SK-N-MC (cell line): Measurements from ENCODE around the gene PMP22.

Experiments used
- DNase-seq: peaks from one replicate; pipeline ENCODE4 v3.0.0-alpha.2; 2011; ENCODE audit warnings: low read depth, low spot score
- H3K27ac ChIP-seq: fragments of 200-600 bp; sonication (generic); 2 replicates; pipeline ENCODE4 v1.5.1; 2016; ENCODE audit warnings: mixed run types
- H3K36me3 ChIP-seq: fragments of 200-600 bp; sonication (generic); 2 replicates; pipeline ENCODE4 v1.6.1; 2017; ENCODE audit warnings: antibody characterized with exemption, low read length, mixed read lengths; ENCODE audit not compliant: insufficient read depth
- H3K4me3 ChIP-seq: fragments of 200-600 bp; sonication (generic); 2 replicates; pipeline ENCODE4 v1.5.1; 2016
- H3K9ac ChIP-seq: fragments of 200-600 bp; sonication (generic); 2 replicates; pipeline ENCODE4 v1.8.0; 2017; ENCODE audit warnings: mixed run types, mixed read lengths; ENCODE audit not compliant: insufficient read length
- H3K9me3 ChIP-seq: fragments of 200-600 bp; sonication (generic); 2 replicates; pipeline ENCODE4 v1.6.1; 2017; ENCODE audit warnings: low read depth, mild to moderate bottlenecking, antibody characterized with exemption, low read length, moderate library complexity, mixed read lengths
- EZH2 ChIP-seq: fragments of 200-600 bp; sonication (generic); IDR thresholded peaks from one replicate; pipeline ENCODE4 v1.6.1; 2017; ENCODE audit warnings: antibody characterized with exemption
- FOXP2 ChIP-seq: optimal IDR thresholded peaks from 2 replicates; pipeline ENCODE3; 2011; ENCODE audit warnings: mild to moderate bottlenecking, moderate library complexity; ENCODE audit not compliant: insufficient read depth; ENCODE audit errors: extremely low read length, control extremely low read depth
- POLR2AphosphoS5 ChIP-seq: IDR thresholded peaks from 2 replicates; pipeline ENCODE4 v1.6.1; 2012; ENCODE audit warnings: mild to moderate bottlenecking, low read depth, low read length, borderline replicate concordance

PMP22 gene

GRCh38 chr17:15184872-15185624, 80.1 kb downstream of the PMP22 start:
- Histone ChIP-seq H3K36me3 (no peaks in the 10 kb centered on the region), H3K9me3 (no peaks in the 10 kb centered on the region), H3K9ac (no peak overlapping the region), H3K4me3 (no peak overlapping the region), H3K27ac (no peak overlapping the region)
- no peak for DNase-seq
- TF ChIP-seq POLR2AphosphoS5 = no peak
- TF ChIP-seq FOXP2 = no peak
- no peak for TF ChIP-seq EZH2

- Histone ChIP-seq H3K4me3 (no peak overlapping the region), H3K9ac (no peak overlapping the region), H3K27ac (no peak overlapping the region), H3K9me3 (no peaks in the 10 kb centered on the region), H3K36me3 (no peaks in the 10 kb centered on the region)
- DNase-seq = no peak
- no peak for TF ChIP-seq POLR2AphosphoS5
- TF ChIP-seq FOXP2 = no peak
- TF ChIP-seq EZH2 = no peak
These were observed 83.3 kb downstream of the PMP22 start for GRCh38 chr17:15181816-15182215.

- Histone ChIP-seq H3K27ac (no peak overlapping the region), H3K9me3 (no peaks in the 10 kb centered on the region), H3K36me3 (no peaks in the 10 kb centered on the region), H3K4me3 (no peak overlapping the region), H3K9ac (no peak overlapping the region)
- DNase-seq = no peak
- TF ChIP-seq POLR2AphosphoS5 (no peak), FOXP2 (no peak), EZH2 (no peak)
These were observed 83.8 kb downstream of the PMP22 start for GRCh38 chr17:15181333-15181732.

GRCh38 chr17:15180121-15180561, 85.0 kb downstream of the PMP22 start:
- no peaks in the 10 kb centered on the region for H3K36me3 ChIP-seq
- DNase-seq = no peak
- no peaks in the 10 kb centered on the region for H3K9me3 ChIP-seq
- H3K27ac ChIP-seq = no peak overlapping the region
- H3K4me3 ChIP-seq = no peak overlapping the region
- no peak overlapping the region for H3K9ac ChIP-seq
- TF ChIP-seq EZH2 (no peak), FOXP2 (no peak), POLR2AphosphoS5 (no peak)
